HEK293 (cell line): Measurements from ENCODE around the gene MCEMP1.

Experiments
- CTCF ChIA-PET: fragments of 350-600 bp; formaldehyde crosslinking; extraction: SDS; loops from one replicate; lab custom pipeline; 2021; ENCODE audit warnings: antibody characterized with exemption; lab: Yijun Ruan, JAX
- POLR2A ChIA-PET: fragments of 300-600 bp; formaldehyde crosslinking; extraction: SDS; loops from one replicate; lab custom pipeline; 2020; ENCODE audit warnings: antibody characterized with exemption, inconsistent platforms; lab: Yijun Ruan, JAX
- H3K27ac ChIP-seq: fragments of 200-500 bp; sonication (Bioruptor generic); 2 replicates; pipeline ENCODE4 v1.5.1; 2014; ENCODE audit warnings: low read depth, low read length, control low read depth, inconsistent platforms; ENCODE audit errors: extremely low read depth
- H3K36me3 ChIP-seq, 2 experiments: fragments of 200-500 bp in 1 of 2; sonication (Bioruptor generic) in 1 of 2; 1 replicate in 1 of 2; 2 replicates in 1 of 2; pipeline ENCODE4 v1.5.1; 2014 to 2017; ENCODE audit warnings: inconsistent platforms in 2 of 2, low read length in 2 of 2; ENCODE audit not compliant: control insufficient read depth in 2 of 2, insufficient read depth in 1 of 2
- H3K4me1 ChIP-seq: fragments of 200-500 bp; sonication (Bioruptor generic); 2 replicates; pipeline ENCODE4 v1.5.1; 2014; ENCODE audit warnings: mild to moderate bottlenecking, low read length, inconsistent platforms; ENCODE audit not compliant: control insufficient read depth, insufficient read depth
- H3K4me3 ChIP-seq: 2 replicates; pipeline ENCODE4 v1.5.1; 2011; ENCODE audit warnings: low read depth, mild to moderate bottlenecking, control low read depth, low read length, moderate library complexity
- H3K9me3 ChIP-seq: fragments of 200-500 bp; sonication (Bioruptor generic); 2 replicates; pipeline ENCODE4 v1.5.1; 2014; ENCODE audit warnings: low read depth, low read length, inconsistent platforms; ENCODE audit not compliant: control insufficient read depth, insufficient read depth
- GFI1B ChIP-seq: fragments of 450-650 bp; formaldehyde crosslinking; IDR thresholded peaks from 2 replicates; pipeline ENCODE4 v1.5.1; 2016; ENCODE audit warnings: missing biosample characterization, missing genetic modification characterization
- OSR2 ChIP-seq: fragments of 450-650 bp; formaldehyde crosslinking; IDR thresholded peaks from 2 replicates; pipeline ENCODE4 v1.5.1; 2016; ENCODE audit warnings: missing biosample characterization, missing genetic modification characterization
- PRDM1 ChIP-seq: fragments of 450-650 bp; formaldehyde crosslinking; IDR thresholded peaks from 2 replicates; pipeline ENCODE4; 2016; ENCODE audit warnings: missing biosample characterization, missing genetic modification characterization
- SP3 ChIP-seq: fragments of 450-650 bp; formaldehyde crosslinking; IDR thresholded peaks from 2 replicates; pipeline ENCODE4 v1.5.1; 2016; ENCODE audit warnings: missing biosample characterization, missing genetic modification characterization
- SP7 ChIP-seq: fragments of 450-650 bp; formaldehyde crosslinking; IDR thresholded peaks from 2 replicates; pipeline ENCODE4 v1.5.1; 2016; ENCODE audit warnings: missing biosample characterization, missing genetic modification characterization
- ZFHX2 ChIP-seq: fragments of 450-650 bp; formaldehyde crosslinking; conservative IDR thresholded peaks from 2 replicates; pipeline ENCODE4 v1.5.1; 2016; ENCODE audit warnings: missing biosample characterization, missing genetic modification characterization
- ZNF302 ChIP-seq: fragments of 450-650 bp; formaldehyde crosslinking; IDR thresholded peaks from 2 replicates; pipeline ENCODE4 v1.5.1; 2016; ENCODE audit warnings: missing biosample characterization, missing genetic modification characterization, low read depth
- ZNF311 ChIP-seq: fragments of 450-650 bp; formaldehyde crosslinking; IDR thresholded peaks from 2 replicates; pipeline ENCODE4 v1.5.1; 2017; ENCODE audit warnings: missing biosample characterization, missing genetic modification characterization, borderline replicate concordance
- ZNF335 ChIP-seq: fragments of 450-650 bp; formaldehyde crosslinking; conservative IDR thresholded peaks from 2 replicates; pipeline ENCODE4 v1.5.1; 2016; ENCODE audit warnings: missing biosample characterization, missing genetic modification characterization
- ZNF354C ChIP-seq: fragments of 450-650 bp; formaldehyde crosslinking; IDR thresholded peaks from 2 replicates; pipeline ENCODE4 v1.5.1; 2016; ENCODE audit warnings: missing biosample characterization, missing genetic modification characterization, low read depth, borderline replicate concordance
- ZNF366 ChIP-seq: fragments of 450-650 bp; formaldehyde crosslinking; conservative IDR thresholded peaks from 2 replicates; pipeline ENCODE4 v1.5.1; 2016; ENCODE audit warnings: missing biosample characterization, missing genetic modification characterization
- ZNF416 ChIP-seq: fragments of 450-650 bp; formaldehyde crosslinking; IDR thresholded peaks from 2 replicates; pipeline ENCODE4 v1.5.1; 2016; ENCODE audit warnings: missing biosample characterization, missing genetic modification characterization
- ZNF473 ChIP-seq: fragments of 450-650 bp; formaldehyde crosslinking; IDR thresholded peaks from 2 replicates; pipeline ENCODE4 v1.5.1; 2017; ENCODE audit warnings: missing biosample characterization, missing genetic modification characterization
- ZNF521 ChIP-seq: fragments of 450-650 bp; formaldehyde crosslinking; IDR thresholded peaks from 2 replicates; pipeline ENCODE4 v1.5.1; 2017; ENCODE audit warnings: missing biosample characterization, mild to moderate bottlenecking, missing genetic modification characterization
- ZNF555 ChIP-seq: fragments of 450-650 bp; formaldehyde crosslinking; conservative IDR thresholded peaks from 2 replicates; pipeline ENCODE4 v1.5.1; 2017; ENCODE audit warnings: missing biosample characterization, mild to moderate bottlenecking, missing genetic modification characterization, inconsistent platforms
- ZNF600 ChIP-seq: fragments of 450-650 bp; formaldehyde crosslinking; IDR thresholded peaks from 2 replicates; pipeline ENCODE4 v1.5.1; 2016; ENCODE audit warnings: missing biosample characterization, missing genetic modification characterization
- ZNF785 ChIP-seq: fragments of 450-650 bp; formaldehyde crosslinking; IDR thresholded peaks from 2 replicates; pipeline ENCODE4 v1.5.1; 2016; ENCODE audit warnings: missing biosample characterization, missing genetic modification characterization
- ZNF792 ChIP-seq: fragments of 450-650 bp; formaldehyde crosslinking; IDR thresholded peaks from 2 replicates; pipeline ENCODE4 v1.5.1; 2016; ENCODE audit warnings: missing biosample characterization, missing genetic modification characterization
- ZXDB ChIP-seq: fragments of 450-650 bp; formaldehyde crosslinking; IDR thresholded peaks from 2 replicates; pipeline ENCODE4 v1.5.1; 2016; ENCODE audit warnings: missing biosample characterization, missing genetic modification characterization
- TF ChIP-seq, protein P1 (sequence below): fragments of 450-650 bp; formaldehyde crosslinking; IDR thresholded peaks from 2 replicates; pipeline ENCODE4 v1.5.1; 2016; ENCODE audit warnings: missing biosample characterization, missing genetic modification characterization
- TF ChIP-seq, protein P2 (sequence below): fragments of 450-650 bp; formaldehyde crosslinking; IDR thresholded peaks from 2 replicates; pipeline ENCODE4 v1.5.1; 2016; ENCODE audit warnings: missing biosample characterization, missing genetic modification characterization
- TF ChIP-seq, protein P3 (sequence below): fragments of 450-650 bp; formaldehyde crosslinking; IDR thresholded peaks from 2 replicates; pipeline ENCODE4 v1.5.1; 2016; ENCODE audit warnings: missing biosample characterization, missing genetic modification characterization
- TF ChIP-seq, protein P4 (sequence below): fragments of 450-650 bp; formaldehyde crosslinking; conservative IDR thresholded peaks from 2 replicates; pipeline ENCODE4 v1.5.1; 2016; ENCODE audit warnings: low read depth, missing biosample characterization, missing genetic modification characterization

MCEMP1 gene

DNA sequence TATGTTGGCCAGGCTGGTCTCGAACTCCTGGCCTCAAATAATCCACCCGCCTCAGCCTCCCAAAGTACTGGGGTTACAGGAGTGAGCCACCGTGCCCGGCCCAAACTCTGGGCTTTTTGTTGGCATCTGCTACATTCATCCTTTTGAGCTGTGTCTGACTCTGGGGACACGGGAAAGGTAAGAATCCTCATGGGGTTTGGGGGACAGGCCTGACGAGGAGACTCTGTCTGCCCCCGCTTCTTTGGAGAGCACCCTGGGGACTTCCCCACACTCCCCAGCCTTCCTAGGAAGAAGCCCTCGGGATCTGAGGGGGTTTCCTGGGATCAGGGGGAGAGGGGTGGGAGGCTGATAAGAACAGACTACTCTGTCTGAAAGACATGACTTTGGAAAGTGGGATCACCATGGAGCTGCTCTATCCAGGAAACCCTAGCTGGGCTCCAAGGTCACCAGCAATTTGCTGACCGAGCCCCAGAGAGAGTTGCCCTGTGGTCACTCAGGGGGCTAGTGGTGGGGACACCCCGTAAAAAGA, 33.1 kb downstream of the MCEMP1 start:
- no peaks in the 10 kb centered on the region for H3K4me1 ChIP-seq
- TF ChIP-seq ZNF302 (tag by site-specific recombination), result no peak
- no peak for TF ChIP-seq ZXDB (tag by site-specific recombination)
- H3K9me3 ChIP-seq, result no peaks in the 10 kb centered on the region
- no peak overlapping the region for H3K4me3 ChIP-seq
- no peak overlapping the region for H3K27ac ChIP-seq
- POLR2A ChIA-PET, result no interaction called here
- CTCF ChIA-PET, result interaction anchor here (0.6 kb wide), 1 partner anchor 368 kb away, joined by 3 read pairs; no protein-coding TSS in a partner anchor
- no peaks in the 10 kb centered on the region for H3K36me3 ChIP-seq

DNA sequence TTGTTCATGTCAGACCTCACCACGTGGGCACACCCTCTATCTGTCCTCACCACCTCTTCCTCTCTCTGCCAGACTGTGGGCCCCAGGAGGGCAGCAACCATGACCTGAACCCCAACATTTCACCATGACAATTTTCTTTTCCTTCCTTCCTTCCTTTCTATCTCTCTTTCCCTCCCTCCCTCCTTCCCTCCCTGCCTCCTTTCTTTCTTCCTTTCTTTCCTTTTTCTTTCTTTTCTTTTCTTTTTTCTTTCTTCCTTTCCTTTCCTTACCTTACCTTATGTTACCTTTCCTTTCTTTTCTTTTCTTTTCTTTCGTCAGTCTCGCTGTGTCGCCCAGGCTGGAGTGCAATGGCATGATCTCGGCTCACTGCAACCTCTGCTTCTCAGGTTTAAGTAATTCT, 33.7 kb downstream of the MCEMP1 start:
- no peaks in the 10 kb centered on the region for H3K4me1 ChIP-seq
- POLR2A ChIA-PET, result no interaction called here
- no peak overlapping the region for H3K4me3 ChIP-seq
- TF ChIP-seq PRDM1, result peak; percentile 84
- TF ChIP-seq, protein P1, sequence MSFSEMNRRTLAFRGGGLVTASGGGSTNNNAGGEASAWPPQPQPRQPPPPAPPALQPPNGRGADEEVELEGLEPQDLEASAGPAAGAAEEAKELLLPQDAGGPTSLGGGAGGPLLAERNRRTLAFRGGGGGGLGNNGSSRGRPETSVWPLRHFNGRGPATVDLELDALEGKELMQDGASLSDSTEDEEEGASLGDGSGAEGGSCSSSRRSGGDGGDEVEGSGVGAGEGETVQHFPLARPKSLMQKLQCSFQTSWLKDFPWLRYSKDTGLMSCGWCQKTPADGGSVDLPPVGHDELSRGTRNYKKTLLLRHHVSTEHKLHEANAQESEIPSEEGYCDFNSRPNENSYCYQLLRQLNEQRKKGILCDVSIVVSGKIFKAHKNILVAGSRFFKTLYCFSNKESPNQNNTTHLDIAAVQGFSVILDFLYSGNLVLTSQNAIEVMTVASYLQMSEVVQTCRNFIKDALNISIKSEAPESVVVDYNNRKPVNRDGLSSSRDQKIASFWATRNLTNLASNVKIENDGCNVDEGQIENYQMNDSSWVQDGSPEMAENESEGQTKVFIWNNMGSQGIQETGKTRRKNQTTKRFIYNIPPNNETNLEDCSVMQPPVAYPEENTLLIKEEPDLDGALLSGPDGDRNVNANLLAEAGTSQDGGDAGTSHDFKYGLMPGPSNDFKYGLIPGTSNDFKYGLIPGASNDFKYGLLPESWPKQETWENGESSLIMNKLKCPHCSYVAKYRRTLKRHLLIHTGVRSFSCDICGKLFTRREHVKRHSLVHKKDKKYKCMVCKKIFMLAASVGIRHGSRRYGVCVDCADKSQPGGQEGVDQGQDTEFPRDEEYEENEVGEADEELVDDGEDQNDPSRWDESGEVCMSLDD (tag by site-specific recombination), result 0 out of 2 replicates have a peak, but pooled peaks have one; percentile 29
- TF ChIP-seq ZFHX2 (tag by site-specific recombination), result no peak
- no peak for TF ChIP-seq ZNF311 (tag by site-specific recombination)
- no peak for TF ChIP-seq ZNF785
- TF ChIP-seq ZNF416 (tag by site-specific recombination), result no peak
- no peak for TF ChIP-seq ZNF600
- TF ChIP-seq, protein P2, sequence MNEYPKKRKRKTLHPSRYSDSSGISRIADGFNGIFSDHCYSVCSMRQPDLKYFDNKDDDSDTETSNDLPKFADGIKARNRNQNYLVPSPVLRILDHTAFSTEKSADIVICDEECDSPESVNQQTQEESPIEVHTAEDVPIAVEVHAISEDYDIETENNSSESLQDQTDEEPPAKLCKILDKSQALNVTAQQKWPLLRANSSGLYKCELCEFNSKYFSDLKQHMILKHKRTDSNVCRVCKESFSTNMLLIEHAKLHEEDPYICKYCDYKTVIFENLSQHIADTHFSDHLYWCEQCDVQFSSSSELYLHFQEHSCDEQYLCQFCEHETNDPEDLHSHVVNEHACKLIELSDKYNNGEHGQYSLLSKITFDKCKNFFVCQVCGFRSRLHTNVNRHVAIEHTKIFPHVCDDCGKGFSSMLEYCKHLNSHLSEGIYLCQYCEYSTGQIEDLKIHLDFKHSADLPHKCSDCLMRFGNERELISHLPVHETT, result no peak
- no peak for TF ChIP-seq OSR2
- TF ChIP-seq, protein P3, sequence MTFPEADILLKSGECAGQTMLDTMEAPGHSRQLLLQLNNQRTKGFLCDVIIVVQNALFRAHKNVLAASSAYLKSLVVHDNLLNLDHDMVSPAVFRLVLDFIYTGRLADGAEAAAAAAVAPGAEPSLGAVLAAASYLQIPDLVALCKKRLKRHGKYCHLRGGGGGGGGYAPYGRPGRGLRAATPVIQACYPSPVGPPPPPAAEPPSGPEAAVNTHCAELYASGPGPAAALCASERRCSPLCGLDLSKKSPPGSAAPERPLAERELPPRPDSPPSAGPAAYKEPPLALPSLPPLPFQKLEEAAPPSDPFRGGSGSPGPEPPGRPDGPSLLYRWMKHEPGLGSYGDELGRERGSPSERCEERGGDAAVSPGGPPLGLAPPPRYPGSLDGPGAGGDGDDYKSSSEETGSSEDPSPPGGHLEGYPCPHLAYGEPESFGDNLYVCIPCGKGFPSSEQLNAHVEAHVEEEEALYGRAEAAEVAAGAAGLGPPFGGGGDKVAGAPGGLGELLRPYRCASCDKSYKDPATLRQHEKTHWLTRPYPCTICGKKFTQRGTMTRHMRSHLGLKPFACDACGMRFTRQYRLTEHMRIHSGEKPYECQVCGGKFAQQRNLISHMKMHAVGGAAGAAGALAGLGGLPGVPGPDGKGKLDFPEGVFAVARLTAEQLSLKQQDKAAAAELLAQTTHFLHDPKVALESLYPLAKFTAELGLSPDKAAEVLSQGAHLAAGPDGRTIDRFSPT (tag by site-specific recombination), result no peak
- no peak for TF ChIP-seq ZNF335
- no peak for TF ChIP-seq ZNF792 (tag by site-specific recombination)
- TF ChIP-seq ZNF473, result no peak
- TF ChIP-seq ZNF521 (tag by site-specific recombination), result no peak
- TF ChIP-seq ZNF354C (tag by site-specific recombination), result no peak
- TF ChIP-seq GFI1B (tag by site-specific recombination), result no peak
- TF ChIP-seq ZNF366 (tag by site-specific recombination), result peak; percentile 90
- no peak for TF ChIP-seq ZNF555 (tag by site-specific recombination)
- TF ChIP-seq, protein P4, sequence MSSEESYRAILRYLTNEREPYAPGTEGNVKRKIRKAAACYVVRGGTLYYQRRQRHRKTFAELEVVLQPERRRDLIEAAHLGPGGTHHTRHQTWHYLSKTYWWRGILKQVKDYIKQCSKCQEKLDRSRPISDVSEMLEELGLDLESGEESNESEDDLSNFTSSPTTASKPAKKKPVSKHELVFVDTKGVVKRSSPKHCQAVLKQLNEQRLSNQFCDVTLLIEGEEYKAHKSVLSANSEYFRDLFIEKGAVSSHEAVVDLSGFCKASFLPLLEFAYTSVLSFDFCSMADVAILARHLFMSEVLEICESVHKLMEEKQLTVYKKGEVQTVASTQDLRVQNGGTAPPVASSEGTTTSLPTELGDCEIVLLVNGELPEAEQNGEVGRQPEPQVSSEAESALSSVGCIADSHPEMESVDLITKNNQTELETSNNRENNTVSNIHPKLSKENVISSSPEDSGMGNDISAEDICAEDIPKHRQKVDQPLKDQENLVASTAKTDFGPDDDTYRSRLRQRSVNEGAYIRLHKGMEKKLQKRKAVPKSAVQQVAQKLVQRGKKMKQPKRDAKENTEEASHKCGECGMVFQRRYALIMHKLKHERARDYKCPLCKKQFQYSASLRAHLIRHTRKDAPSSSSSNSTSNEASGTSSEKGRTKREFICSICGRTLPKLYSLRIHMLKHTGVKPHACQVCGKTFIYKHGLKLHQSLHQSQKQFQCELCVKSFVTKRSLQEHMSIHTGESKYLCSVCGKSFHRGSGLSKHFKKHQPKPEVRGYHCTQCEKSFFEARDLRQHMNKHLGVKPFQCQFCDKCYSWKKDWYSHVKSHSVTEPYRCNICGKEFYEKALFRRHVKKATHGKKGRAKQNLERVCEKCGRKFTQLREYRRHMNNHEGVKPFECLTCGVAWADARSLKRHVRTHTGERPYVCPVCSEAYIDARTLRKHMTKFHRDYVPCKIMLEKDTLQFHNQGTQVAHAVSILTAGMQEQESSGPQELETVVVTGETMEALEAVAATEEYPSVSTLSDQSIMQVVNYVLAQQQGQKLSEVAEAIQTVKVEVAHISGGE (tag by site-specific recombination), result no peak
- TF ChIP-seq SP7 (tag by site-specific recombination), result no peak
- TF ChIP-seq SP3 (tag by site-specific recombination), result no peak
- no peak overlapping the region for H3K27ac ChIP-seq
- H3K9me3 ChIP-seq, result no peaks in the 10 kb centered on the region
- CTCF ChIA-PET, result interaction anchor here (0.6 kb wide), 1 partner anchor 369 kb away, joined by 3 read pairs; no protein-coding TSS in a partner anchor
- H3K36me3 ChIP-seq, result no peaks in the 10 kb centered on the region
